Muscle of leg (tissue), 11 donors: ENCODE results near the gene PTCD2. TPM values are rescaled to one million over a fixed set of nuclear protein-coding genes. Genes with fewer than 3 reads are reported as not detected.
"Not testable (repeated sequence)": the region's sequence is repeated elsewhere in the genome, so short reads cannot be mapped to it uniquely, and the experiment has no call there.

Experiments used
- DNase-seq: peaks from one replicate; pipeline ENCODE4 v3.0.0; 2013
- H3K27ac ChIP-seq: one replicate; pipeline ENCODE4 v1.5.1; 2013; ENCODE audit warnings: mild to moderate bottlenecking, low read length, control low read depth
- H3K27me3 ChIP-seq: one replicate; pipeline ENCODE4 v1.6.1; 2013; ENCODE audit warnings: low read length; ENCODE audit not compliant: control insufficient read depth, insufficient read depth
- H3K36me3 ChIP-seq: one replicate; pipeline ENCODE4 v1.6.1; 2013; ENCODE audit warnings: low read length; ENCODE audit not compliant: control insufficient read depth, insufficient read depth
- H3K4me1 ChIP-seq: one replicate; pipeline ENCODE4 v1.6.1; 2013; ENCODE audit warnings: low read length; ENCODE audit not compliant: control insufficient read depth, insufficient read depth
- H3K4me3 ChIP-seq: one replicate; pipeline ENCODE4 v1.5.1; 2013; ENCODE audit warnings: low read length, control low read depth
- H3K9me3 ChIP-seq: replicated peaks from 2 replicates; pipeline ENCODE4 v1.6.1; 2013; ENCODE audit warnings: low read depth, low read length; ENCODE audit not compliant: control insufficient read depth
- WGBS: methylation state at CpG from one replicate; pipeline ENCODE4 v1.1.5; 2013; ENCODE audit warnings: missing lambda C conversion rate; ENCODE audit not compliant: insufficient coverage; 5-methylcytosine and 5-hydroxymethylcytosine counted together
- polyA plus RNA-seq, 8 donors: library from polyadenylated mRNA; unstranded; fragments of 120-200 nt; gene quantifications; one replicate each; pipeline versions ENCODE4 v1.2.1 to v1.2.3, GENCODE V29; 2013; ENCODE audit warnings: inconsistent platforms in 1 of 8, low replicate concordance in 1 of 8; ENCODE audit not compliant: insufficient read length in 8 of 8, insufficient read depth in 1 of 8
- total RNA-seq: library from RNA; stranded (reverse); fragments of 120-200 nt; gene quantifications from one replicate; pipeline ENCODE4 v1.2.4, GENCODE V29; 2013

The PTCD2 gene
- total and polyA plus RNA-seq, 9 donors = 6.2 to 8.8 (median 7.8) TPM

DNA sequence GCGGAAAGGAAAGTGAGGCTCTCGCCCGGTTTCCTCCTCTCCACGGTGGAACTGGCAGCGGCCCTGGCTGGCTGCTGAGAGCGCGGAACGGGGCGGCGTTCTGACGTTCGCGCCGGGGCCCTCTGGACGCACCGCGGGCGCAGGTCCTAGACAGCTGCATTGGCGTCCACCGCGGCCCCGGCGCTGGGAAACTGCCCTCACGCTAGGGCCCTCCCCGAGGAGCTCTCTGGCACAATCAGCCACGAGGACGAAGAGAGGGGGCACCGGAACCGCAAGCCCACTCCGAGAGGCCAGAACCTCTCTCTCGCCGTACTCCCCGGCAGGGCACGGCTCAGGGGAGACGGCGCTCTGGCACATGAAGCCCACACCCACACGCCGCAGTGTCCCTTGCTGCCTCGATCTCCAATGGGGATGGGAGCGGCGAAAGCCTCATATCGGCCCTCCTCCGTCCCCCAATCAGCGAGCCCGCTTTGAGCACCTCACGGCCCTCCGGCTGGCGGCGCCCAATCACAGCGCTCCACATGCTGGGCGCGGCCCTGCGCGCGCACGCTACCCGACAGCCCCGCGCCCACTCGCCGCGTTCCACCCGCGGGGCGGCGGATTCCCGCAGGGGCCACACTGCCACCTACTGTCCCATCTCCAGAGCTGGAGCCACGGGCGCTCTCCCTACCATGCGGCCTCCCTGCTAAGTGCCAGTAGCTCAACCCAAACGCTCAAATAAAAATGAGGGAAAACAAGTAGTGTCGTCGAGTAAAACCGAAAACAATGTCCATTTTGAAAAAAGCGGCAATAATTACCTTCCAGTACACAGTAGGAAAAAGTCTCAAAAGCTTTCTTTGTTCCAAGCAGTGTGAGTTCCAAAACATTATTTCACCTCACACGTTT lies 12.0 kb upstream of the PTCD2 start:
- Histone ChIP-seq H3K4me1 (peaks cover 6% of the 10 kb centered on the region), H3K27me3 (no peaks in the 10 kb centered on the region), H3K27ac (peak overlapping the region; percentile 98), H3K4me3 (peak overlapping the region; percentile 88), H3K36me3 (peaks cover 18% of the 10 kb centered on the region), H3K9me3 (no peaks in the 10 kb centered on the region)
- peak; percentile 99 for DNase-seq
- under 1% methylated on average over 67 of the region's 76 CpGs for WGBS

DNA sequence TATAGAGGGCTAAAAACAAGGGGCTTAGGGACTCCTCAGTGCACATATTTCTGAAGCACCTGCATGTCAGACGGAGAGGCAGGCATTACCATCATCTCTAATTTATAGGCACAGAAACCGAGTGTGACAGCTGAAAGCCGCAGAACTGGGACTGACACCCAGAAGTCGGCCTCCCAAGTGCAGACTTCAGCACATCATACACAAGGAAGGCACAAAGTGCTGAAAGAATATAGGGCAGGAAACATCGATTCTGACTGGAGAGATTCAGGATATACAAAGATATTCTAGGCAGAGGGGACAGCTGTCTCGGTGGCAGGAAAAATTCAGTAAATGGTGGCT lies 11.4 kb upstream of the PTCD2 start:
- H3K4me3 ChIP-seq = peak overlapping the region; percentile 3
- peaks cover 18% of the 10 kb centered on the region for H3K36me3 ChIP-seq
- peaks cover 6% of the 10 kb centered on the region for H3K4me1 ChIP-seq
- DNase-seq = no peak
- H3K27ac ChIP-seq = peak overlapping the region; percentile 60
- no peaks in the 10 kb centered on the region for H3K9me3 ChIP-seq
- WGBS = 67% methylated on average over 1 of the region's 6 CpGs
- no peaks in the 10 kb centered on the region for H3K27me3 ChIP-seq

- Histone ChIP-seq H3K27me3 (no peaks in the 10 kb centered on the region), H3K27ac (no peak overlapping the region), H3K9me3 (no peaks in the 10 kb centered on the region), H3K4me1 (peaks cover 3% of the 10 kb centered on the region), H3K36me3 (peaks cover 22% of the 10 kb centered on the region), H3K4me3 (no peak overlapping the region)
- peak; percentile 61 for DNase-seq
- no CpG with 5 or more reads among the region's 1 CpG for WGBS
Observed at GRCh38 chr5:72313141-72313540, 7.0 kb upstream of the PTCD2 start.

- no peak overlapping the region for H3K4me3 ChIP-seq
- H3K9me3 ChIP-seq = no peaks in the 10 kb centered on the region
- no peaks in the 10 kb centered on the region for H3K27me3 ChIP-seq
- peak; percentile 46 for DNase-seq
- peaks cover 19% of the 10 kb centered on the region for H3K36me3 ChIP-seq
- no peaks in the 10 kb centered on the region for H3K4me1 ChIP-seq
- no peak overlapping the region for H3K27ac ChIP-seq
- WGBS = 89% methylated on average over 1 of the region's 3 CpGs
Observed at GRCh38 chr5:72314571-72315172, 5.5 kb upstream of the PTCD2 start.

- not testable (repeated sequence) for H3K36me3 ChIP-seq, H3K4me1 ChIP-seq, H3K27me3 ChIP-seq, DNase-seq, H3K9me3 ChIP-seq
- H3K4me3 ChIP-seq = peak overlapping the region; percentile 87
- 0% methylated on average over 13 of the region's 28 CpGs for WGBS
- H3K27ac ChIP-seq = peak overlapping the region; percentile 85
Observed at GRCh38 chr5:72319435-72319975, 668 bp upstream of the PTCD2 start.

- no peaks in the 10 kb centered on the region for H3K9me3 ChIP-seq
- H3K4me3 ChIP-seq = no peak overlapping the region
- H3K4me1 ChIP-seq = peaks cover 3% of the 10 kb centered on the region
- peaks cover 22% of the 10 kb centered on the region for H3K36me3 ChIP-seq
- DNase-seq = no peak
- no peak overlapping the region for H3K27ac ChIP-seq
- 96% methylated on average over 3 of the region's 5 CpGs for WGBS
- H3K27me3 ChIP-seq = no peaks in the 10 kb centered on the region
Observed at GRCh38 chr5:72324189-72324825, 4.1 kb downstream of the PTCD2 start.

DNA sequence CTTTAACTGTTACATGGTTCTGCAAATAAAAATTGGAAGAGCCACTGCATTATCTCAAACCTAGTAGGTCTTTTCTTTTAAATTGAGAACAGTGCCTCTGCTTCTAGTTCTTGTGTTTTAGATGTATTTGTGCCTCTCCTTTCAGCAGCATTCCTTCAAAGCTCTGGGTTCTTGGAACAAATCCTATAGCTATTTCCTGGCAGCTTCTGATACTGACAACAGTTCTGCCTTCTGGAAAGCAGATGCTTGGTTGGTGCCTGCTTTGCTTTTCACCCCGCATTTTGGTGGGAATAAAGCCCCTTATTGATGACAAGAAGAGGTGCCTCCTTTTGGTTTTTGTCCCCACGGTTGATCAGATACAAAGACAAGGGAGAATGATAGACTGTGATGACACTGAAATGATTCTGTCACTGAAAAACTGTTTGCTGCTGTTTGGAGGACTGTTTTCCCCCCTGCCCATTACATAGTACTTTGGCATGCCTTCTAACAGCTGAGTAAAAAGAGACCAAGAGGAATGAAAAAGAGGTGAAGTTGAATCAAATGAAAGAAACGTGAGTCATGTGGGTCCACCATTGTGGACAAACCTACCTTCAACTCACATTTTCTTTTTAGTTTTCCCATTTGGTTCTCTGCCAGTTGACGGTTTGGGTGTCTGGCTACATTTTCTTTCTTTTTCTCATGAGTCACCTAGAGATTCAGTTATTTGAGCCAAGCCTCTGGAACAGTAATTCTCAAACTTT lies 5.6 kb downstream of the PTCD2 start:
- peak overlapping the region; percentile 31 for H3K27ac ChIP-seq
- no peak overlapping the region for H3K4me3 ChIP-seq
- H3K36me3 ChIP-seq = peaks cover 24% of the 10 kb centered on the region
- peak; percentile 33 for DNase-seq
- 83% methylated on average over 2 of the region's 4 CpGs for WGBS
- H3K4me1 ChIP-seq = peaks cover 3% of the 10 kb centered on the region
- H3K9me3 ChIP-seq = no peaks in the 10 kb centered on the region
- no peaks in the 10 kb centered on the region for H3K27me3 ChIP-seq

GRCh38 chr5:72326306-72326649 lies 6.1 kb downstream of the PTCD2 start:
- Histone ChIP-seq H3K27ac (no peak overlapping the region), H3K36me3 (peaks cover 29% of the 10 kb centered on the region), H3K4me1 (peaks cover 3% of the 10 kb centered on the region), H3K4me3 (no peak overlapping the region), H3K27me3 (no peaks in the 10 kb centered on the region), H3K9me3 (no peaks in the 10 kb centered on the region)
- WGBS = no CpG with 5 or more reads among the region's 2 CpGs
- no peak for DNase-seq

GRCh38 chr5:72328172-72328571 lies 8.0 kb downstream of the PTCD2 start:
- H3K4me3 ChIP-seq = no peak overlapping the region
- H3K27me3 ChIP-seq = no peaks in the 10 kb centered on the region
- H3K36me3 ChIP-seq = peaks cover 31% of the 10 kb centered on the region
- H3K4me1 ChIP-seq = peaks cover 3% of the 10 kb centered on the region
- no peak for DNase-seq
- no peaks in the 10 kb centered on the region for H3K9me3 ChIP-seq
- no peak overlapping the region for H3K27ac ChIP-seq

- no peak for DNase-seq
- H3K36me3 ChIP-seq = peaks cover 27% of the 10 kb centered on the region
- no peaks in the 10 kb centered on the region for H3K9me3 ChIP-seq
- H3K4me1 ChIP-seq = peaks cover 3% of the 10 kb centered on the region
- no peaks in the 10 kb centered on the region for H3K27me3 ChIP-seq
- no peak overlapping the region for H3K4me3 ChIP-seq
- no CpG with 5 or more reads among the region's 1 CpG for whole genome bisulfite sequencing
- H3K27ac ChIP-seq = no peak overlapping the region
Observed at GRCh38 chr5:72330712-72331111, 10.5 kb downstream of the PTCD2 start.
